Lung (tissue), 12 donors: ENCODE results near the gene SCYGR1. TPM values are rescaled to one million over a fixed set of nuclear protein-coding genes. Genes with fewer than 3 reads are reported as not detected.

ENCODE experiments used
- ATAC-seq: fragments of 200-7000 bp; cut with Tn5 transposase; one replicate; pipeline ENCODE4 v1.9.1; 2020; ENCODE audit warnings: moderate number of reproducible peaks; ENCODE audit not compliant: insufficient read depth, low FRiP score
- DNase-seq, 3 donors: peaks; one replicate each; pipeline ENCODE4 v3.0.0-alpha.2; 2013 to 2017
- H3K27ac ChIP-seq, 2 donors: one replicate each; pipeline ENCODE4 v1.5.1; 2013; ENCODE audit warnings: mild to moderate bottlenecking in 2 of 2, moderate library complexity in 2 of 2, control low read depth in 1 of 2, inconsistent platforms in 1 of 2, low read depth in 1 of 2, low read length in 1 of 2
- H3K27me3 ChIP-seq, 3 donors: one replicate each; pipeline ENCODE4 v1.5.1; 2013; ENCODE audit warnings: low read length in 2 of 3; ENCODE audit not compliant: control insufficient read depth in 3 of 3, insufficient read depth in 3 of 3
- H3K36me3 ChIP-seq, 4 donors: one replicate each; pipeline ENCODE4 v1.5.1; 2013; ENCODE audit warnings: low read length in 4 of 4, mild to moderate bottlenecking in 1 of 4, moderate library complexity in 1 of 4; ENCODE audit not compliant: control insufficient read depth in 4 of 4, insufficient read depth in 4 of 4
- H3K4me1 ChIP-seq, 5 donors: one replicate each; pipeline ENCODE4 v1.5.1; 2013; ENCODE audit warnings: low read length in 5 of 5, mild to moderate bottlenecking in 2 of 5, moderate library complexity in 1 of 5; ENCODE audit not compliant: control insufficient read depth in 5 of 5, insufficient read depth in 5 of 5
- H3K4me3 ChIP-seq: one replicate; pipeline ENCODE4 v1.5.1; 2013; ENCODE audit warnings: mild to moderate bottlenecking, control low read depth, moderate library complexity
- H3K9ac ChIP-seq, 2 donors: one replicate each; pipeline ENCODE4 v1.5.1; 2013; ENCODE audit warnings: low read length in 2 of 2, control low read depth in 1 of 2; ENCODE audit not compliant: insufficient read depth in 1 of 2
- H3K9me3 ChIP-seq, 4 donors: one replicate each; pipeline ENCODE4 v1.5.1; 2013; ENCODE audit warnings: low read length in 3 of 4, mild to moderate bottlenecking in 1 of 4, moderate library complexity in 1 of 4; ENCODE audit not compliant: control insufficient read depth in 4 of 4, insufficient read depth in 3 of 4
- CTCF ChIP-seq: IDR thresholded peaks from 2 replicates; pipeline ENCODE4 v1.5.1; 2012; ENCODE audit warnings: mild to moderate bottlenecking; ENCODE audit errors: control extremely low read depth, extremely low read depth
- WGBS, 2 donors: extraction: QIAGEN DNeasy Blood & Tissue Kit; methylation state at CpG; one replicate each; pipeline ENCODE4 v1.1.7; 2013; 5-methylcytosine and 5-hydroxymethylcytosine counted together
- polyA plus RNA-seq, 2 donors: library from polyadenylated mRNA; stranded (reverse); fragments of 200-250 nt; gene quantifications; one replicate each; pipeline ENCODE4 v1.2.1, GENCODE V29; 2013
- total RNA-seq, 2 donors: library from RNA; depleted of rRNA in 1 of 2; stranded (reverse); fragments of >200 nt in 1 of 2; gene quantifications; one replicate each; pipeline ENCODE4 v1.2.1, GENCODE V29; 2014 to 2021
- donor health status: control.
- donor health status: control.
- donor health status: Bipolar disorder and iron deficiency.
- donor health status: healthy.
- donor health status: DM: yes; HTN: yes; CAD: no.

The SCYGR1 gene
- total and polyA plus RNA-seq, 4 donors: not detected

- Histone ChIP-seq H3K36me3 (no peaks in the 10 kb centered on the region), H3K27me3 (no peaks in the 10 kb centered on the region), H3K27ac (no peak overlapping the region), H3K4me1 (no peaks in the 10 kb centered on the region), H3K9me3 (no peaks in the 10 kb centered on the region), H3K9ac (no peak overlapping the region), H3K4me3 (no peak overlapping the region)
- DNase-seq (no peak), ATAC-seq (no peak)
- WGBS, 2 donors: 48 to 84% methylated on average over 2 of the region's 2 CpGs
- no peak for TF ChIP-seq CTCF
Measured at GRCh38 chr2:227394401-227394800, 6.7 kb upstream of the SCYGR1 start.

GRCh38 chr2:227390468-227391256, 2.9 kb upstream of the SCYGR1 start:
- Histone ChIP-seq H3K9ac (no peak overlapping the region), H3K4me3 (no peak overlapping the region), H3K27me3 (no peaks in the 10 kb centered on the region), H3K27ac (no peak overlapping the region), H3K9me3 (no peaks in the 10 kb centered on the region), H3K4me1 (no peaks in the 10 kb centered on the region), H3K36me3 (no peaks in the 10 kb centered on the region)
- no peak for TF ChIP-seq CTCF
- DNase-seq: no peak
- 86 to 88% methylated on average over 17 of the region's 17 CpGs for WGBS, 2 donors
- ATAC-seq: no peak

- no peak for ATAC-seq
- WGBS, 2 donors: 96 to 97% methylated on average over 7 of the region's 7 CpGs
- Histone ChIP-seq H3K9me3 (no peaks in the 10 kb centered on the region), H3K27ac (no peak overlapping the region), H3K4me1 (no peaks in the 10 kb centered on the region), H3K4me3 (no peak overlapping the region), H3K36me3 (no peaks in the 10 kb centered on the region), H3K9ac (no peak overlapping the region), H3K27me3 (no peaks in the 10 kb centered on the region)
- TF ChIP-seq CTCF: no peak
- DNase-seq: no peak
Measured at GRCh38 chr2:227389661-227390060, 1.9 kb upstream of the SCYGR1 start.

- Histone ChIP-seq H3K4me1 (no peaks in the 10 kb centered on the region), H3K9ac (no peak overlapping the region), H3K27me3 (no peaks in the 10 kb centered on the region), H3K9me3 (no peaks in the 10 kb centered on the region), H3K27ac (no peak overlapping the region), H3K4me3 (no peak overlapping the region), H3K36me3 (no peaks in the 10 kb centered on the region)
- 77 to 86% methylated on average over 3 of the region's 3 CpGs for WGBS, 2 donors
- TF ChIP-seq CTCF: no peak
- DNase-seq (no peak), ATAC-seq (no peak)
Measured at GRCh38 chr2:227389231-227389630, 1.5 kb upstream of the SCYGR1 start.
